DOHH2 (cell line): ENCODE data around the gene MYBPH.

Experiments
- CTCF ChIP-seq: fragments of 200-600 bp; sonication (generic); IDR thresholded peaks from one replicate; pipeline ENCODE4 v1.5.1; 2014; ENCODE audit warnings: antibody characterized with exemption, mild to moderate bottlenecking, low read depth, low read length; ENCODE audit not compliant: poor library complexity, severe bottlenecking
- EZH2phosphoT487 ChIP-seq: fragments of 200-600 bp; sonication (generic); IDR thresholded peaks from 2 replicates; pipeline ENCODE4 v1.6.1; 2017; ENCODE audit warnings: borderline replicate concordance, mild to moderate bottlenecking, antibody characterized with exemption, low read length, moderate library complexity, mixed read lengths

- TF ChIP-seq CTCF (no peak), EZH2phosphoT487 (no peak)
Measured at GRCh38 chr1:203161703-203162102, 13.9 kb downstream of the MYBPH start.
